Dermis blood vessel endothelial cell (primary cell): ENCODE results near the gene RBM5. TPM values are rescaled to one million over a fixed set of nuclear protein-coding genes. Genes with fewer than 3 reads are reported as not detected.

Experiments
- DNase-seq: peaks from one replicate; pipeline ENCODE4 v3.0.0; 2010
- total RNA-seq: library from RNA; depleted of rRNA; stranded (reverse); fragments of >200 nt; gene quantifications from 2 replicates; pipeline ENCODE4 v1.2.3, GENCODE V29; 2014

RBM5 gene
- total RNA-seq, 1 donor from 2014 or later = 201 TPM

- DNase-seq = peak; percentile 93
Measured at GRCh38 chr3:50121072-50122032, 32.6 kb downstream of the RBM5 start.

DNA sequence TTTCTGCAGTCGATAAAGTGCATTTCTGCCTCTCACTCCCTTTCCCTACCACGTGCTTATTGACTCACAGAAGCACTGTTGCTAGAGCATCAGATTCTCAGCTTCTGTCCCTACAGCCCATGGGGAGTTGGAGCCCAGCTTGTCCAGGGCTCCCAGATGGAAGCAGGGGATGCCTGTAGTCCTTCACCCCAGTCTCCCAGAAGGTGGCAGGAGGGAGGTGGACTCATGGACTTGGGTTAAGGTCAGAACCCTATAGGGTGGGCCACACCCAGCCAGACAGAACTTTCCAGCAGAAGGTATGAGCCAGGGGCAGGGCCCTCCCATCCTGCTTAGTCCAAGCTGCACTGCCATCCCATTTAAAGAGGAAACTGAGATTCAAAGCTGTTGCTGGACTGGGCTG lies 33.4 kb downstream of the RBM5 start:
- no peak for DNase-seq

DNA sequence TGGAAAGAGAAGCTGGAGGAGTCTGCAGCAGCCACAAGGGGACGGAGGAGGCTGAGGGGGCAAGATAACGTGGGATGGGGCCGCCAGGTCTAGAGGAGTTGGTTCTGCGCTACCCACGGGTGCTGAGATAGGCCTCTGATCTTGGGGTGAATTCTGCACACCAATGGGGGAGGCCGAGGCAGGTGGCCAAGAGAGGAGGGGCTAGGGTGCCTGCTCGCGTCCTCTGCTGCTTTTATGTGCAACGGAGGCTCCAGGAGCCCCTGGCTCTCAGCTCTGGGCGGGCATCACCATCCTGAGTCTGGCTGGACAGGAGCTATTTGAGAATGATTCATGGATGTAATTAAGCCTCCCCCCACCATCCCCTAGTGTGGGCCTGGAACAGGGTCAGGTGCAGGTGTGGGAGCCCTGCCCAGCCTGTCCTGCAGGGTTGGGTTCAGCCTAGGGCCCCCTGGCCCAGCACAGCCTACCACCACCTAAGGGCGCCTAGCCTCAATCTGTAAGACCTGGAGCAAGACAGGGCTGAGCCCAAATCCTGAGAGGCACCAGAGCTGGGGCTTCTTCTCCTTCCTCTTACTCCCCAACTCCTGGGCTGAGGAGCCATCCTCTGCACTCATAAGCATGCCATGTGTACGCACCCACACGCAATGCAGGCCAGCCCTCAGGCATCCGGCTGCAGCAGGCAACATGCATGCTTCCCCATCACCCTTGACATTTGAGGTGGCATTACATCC lies 34.1 kb downstream of the RBM5 start:
- no peak for DNase-seq

DNA sequence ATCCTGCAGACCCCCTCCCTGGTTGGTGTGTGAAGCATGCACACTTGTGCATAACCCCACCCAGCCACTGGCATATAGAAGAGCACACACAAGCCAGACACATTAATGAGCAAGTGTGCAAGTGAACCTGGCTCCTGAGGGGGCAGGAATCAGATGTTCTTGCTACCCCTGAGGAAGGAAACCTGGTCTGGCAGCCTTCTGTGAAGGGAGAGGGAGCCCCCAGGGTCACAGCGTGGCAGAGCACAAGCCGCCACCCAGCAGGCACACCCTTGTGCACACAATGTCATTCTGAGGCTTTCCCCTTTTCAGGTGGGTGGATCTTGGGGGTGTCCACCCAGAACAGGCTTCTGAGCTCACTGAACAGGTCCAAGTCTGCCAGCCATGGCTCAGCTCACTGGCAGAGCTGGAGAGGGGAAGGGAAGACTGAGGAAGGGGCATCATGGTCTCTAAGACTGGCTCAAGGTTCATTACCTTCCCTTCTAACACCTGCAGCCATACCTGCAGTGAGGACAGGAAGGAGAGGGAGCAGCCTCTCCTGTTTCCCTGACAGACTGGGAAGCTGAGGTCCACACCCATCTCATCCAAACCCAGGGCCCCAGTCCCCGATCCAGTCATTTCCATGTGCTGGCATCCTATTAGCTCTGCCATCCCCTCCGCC lies 34.8 kb downstream of the RBM5 start:
- no peak for DNase-seq

DNA sequence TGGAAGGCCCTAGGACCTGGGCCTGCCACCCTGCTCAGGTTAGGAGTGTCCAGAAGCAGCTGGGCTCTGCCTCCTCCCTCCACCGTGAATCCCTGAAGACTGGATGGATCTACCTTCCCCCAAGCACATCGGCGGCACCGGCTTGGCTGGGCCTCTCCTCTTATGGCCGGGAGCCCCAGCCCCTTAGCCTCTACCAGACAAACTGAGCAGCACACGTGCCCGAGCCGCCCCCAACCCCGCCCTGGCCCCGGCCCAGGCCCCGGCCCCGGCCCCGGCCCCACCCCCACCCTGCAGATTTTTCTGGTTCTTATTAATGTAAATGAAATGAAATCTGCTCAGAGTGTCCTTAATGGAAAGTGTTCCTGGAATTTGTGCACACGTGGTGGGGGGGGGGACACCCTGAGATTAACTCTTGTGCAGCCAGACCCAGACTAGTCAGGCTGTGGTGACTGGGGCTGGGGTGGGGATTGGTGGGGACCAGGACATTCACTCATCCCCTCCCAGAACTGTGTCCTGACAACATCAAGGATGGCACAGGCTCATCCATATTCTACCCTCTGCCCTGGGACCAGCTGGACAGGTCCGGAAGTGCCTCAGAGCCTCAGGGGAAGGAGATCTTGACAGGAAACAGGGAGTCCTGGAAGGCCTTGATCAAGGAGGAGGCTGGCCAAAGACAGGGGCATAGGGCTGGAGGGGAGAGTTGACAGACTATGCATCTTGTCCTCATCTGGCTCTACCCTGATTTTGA lies 35.5 kb downstream of the RBM5 start:
- DNase-seq = peak; percentile 31

GRCh38 chr3:50124800-50125178 lies 36.1 kb downstream of the RBM5 start:
- DNase-seq = no peak

DNA sequence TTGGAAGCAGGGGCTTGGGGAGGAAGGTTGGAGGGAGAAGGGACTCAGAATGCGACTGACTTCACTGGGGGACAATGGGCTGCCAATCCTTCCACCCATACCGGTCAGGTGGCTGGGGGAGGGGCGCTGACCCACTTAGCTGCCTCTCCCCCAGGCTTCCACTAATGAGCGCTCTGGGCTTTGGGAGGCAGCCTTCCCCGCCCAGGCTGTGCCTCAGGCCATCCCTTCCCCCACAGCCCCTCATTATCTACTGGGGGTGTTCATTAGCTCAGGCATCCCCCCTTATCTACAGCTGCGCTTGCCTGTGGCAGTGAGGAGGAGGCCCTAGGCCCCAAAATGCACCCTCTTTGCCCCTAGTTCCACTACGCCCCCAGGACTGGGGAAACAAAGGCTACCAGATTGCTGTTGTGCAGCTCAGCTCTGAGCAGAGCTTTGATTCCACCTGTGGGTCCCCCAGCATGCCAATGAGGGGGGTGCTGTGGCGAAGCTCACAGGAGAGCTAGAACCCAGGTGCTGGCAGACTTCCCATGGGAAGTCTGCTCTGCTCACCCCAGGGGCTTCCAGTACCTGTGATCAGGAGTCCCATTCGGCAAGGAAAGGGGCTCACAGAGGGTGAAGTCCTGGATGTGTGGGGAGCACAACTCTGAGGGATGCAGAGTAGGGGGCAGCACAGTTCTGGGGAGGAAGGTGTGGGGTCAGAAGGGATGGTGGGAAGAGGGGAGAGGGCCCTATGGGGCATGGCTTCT lies 37.0 kb downstream of the RBM5 start:
- no peak for DNase-seq

- DNase-seq = no peak
Measured at GRCh38 chr3:50126287-50127211, 37.8 kb downstream of the RBM5 start.

DNA sequence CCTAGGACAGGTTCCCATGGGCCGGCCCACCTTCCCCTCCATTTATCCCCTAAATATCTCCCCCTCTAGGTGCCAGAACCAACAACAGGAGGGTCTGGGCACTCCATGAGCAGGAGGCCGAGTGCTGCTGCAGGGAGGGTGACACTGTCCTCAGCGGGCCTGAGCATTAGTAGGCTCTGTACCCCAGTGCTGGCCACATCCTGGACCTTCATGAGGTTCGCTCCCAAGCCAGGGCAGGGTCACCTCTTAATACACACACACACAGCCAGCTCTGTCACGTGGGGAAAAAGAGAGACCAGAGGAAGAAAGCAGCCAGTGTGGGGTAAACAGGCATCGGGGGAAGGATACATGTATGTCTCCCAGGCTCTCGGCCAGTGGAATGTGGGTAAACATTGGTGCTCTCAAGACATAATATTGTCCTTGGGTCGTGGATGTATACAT lies 38.6 kb downstream of the RBM5 start:
- no peak for DNase-seq

- no peak for DNase-seq
Measured at GRCh38 chr3:50128001-50128400, 39.3 kb downstream of the RBM5 start.

- no peak for DNase-seq
Measured at GRCh38 chr3:50130436-50130835, 41.7 kb downstream of the RBM5 start.

GRCh38 chr3:50132421-50133282 lies 43.9 kb downstream of the RBM5 start:
- DNase-seq = no peak

DNA sequence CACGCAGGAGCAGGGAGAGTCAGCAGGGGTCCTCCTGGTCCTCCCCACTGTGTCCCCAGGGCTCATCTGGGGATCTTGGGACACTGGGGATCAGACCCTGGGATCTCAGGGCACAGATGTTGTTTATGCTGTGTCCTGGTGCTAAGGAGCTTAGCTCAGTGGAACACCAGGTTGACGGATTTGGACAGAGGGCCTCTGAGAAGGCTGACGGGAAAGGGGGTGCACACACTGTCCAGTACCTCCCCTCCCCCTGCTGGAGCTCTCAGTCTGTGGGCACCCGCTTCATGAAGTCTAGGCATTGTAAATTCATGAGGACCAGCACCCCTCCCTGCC lies 44.5 kb downstream of the RBM5 start:
- no peak for DNase-seq

GRCh38 chr3:50134367-50134766 lies 45.6 kb downstream of the RBM5 start:
- no peak for DNase-seq

GRCh38 chr3:50135964-50136363 lies 47.2 kb downstream of the RBM5 start:
- no peak for DNase-seq

DNA sequence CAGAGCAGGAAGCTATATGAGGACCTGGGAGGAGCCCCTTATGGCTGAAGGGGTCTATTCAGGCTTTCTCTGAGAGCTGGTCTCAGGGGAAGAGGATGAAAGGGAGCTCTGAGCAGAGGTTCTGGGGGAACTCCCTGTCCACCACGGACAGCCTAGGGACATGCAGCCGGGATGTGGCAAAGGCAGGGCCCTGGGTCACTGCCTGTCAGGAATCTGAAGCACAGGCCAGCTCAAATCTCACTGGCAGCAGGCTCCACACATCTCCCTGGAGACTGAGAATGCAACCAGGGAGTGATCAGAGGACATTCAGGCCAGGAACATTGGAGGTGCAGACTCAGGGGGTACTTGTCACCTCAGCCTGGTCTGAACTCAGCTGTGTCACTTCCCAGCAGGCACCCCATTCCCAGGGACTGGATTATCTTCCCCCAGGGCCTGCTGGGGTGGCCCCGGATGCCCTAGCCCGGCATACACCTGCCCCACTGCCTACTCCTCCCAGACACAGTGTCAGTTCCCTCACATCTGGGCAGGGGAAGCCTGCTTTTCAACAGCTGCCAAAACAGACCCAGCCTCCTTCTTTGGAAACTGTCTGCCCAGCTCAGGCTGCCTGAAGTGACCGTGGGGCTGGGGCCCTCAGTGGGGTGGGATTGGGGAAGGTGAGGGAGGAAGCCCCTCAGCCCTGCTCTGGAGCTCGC lies 48.1 kb downstream of the RBM5 start:
- DNase-seq = no peak

GRCh38 chr3:50137531-50137930 lies 48.8 kb downstream of the RBM5 start:
- DNase-seq = no peak

GRCh38 chr3:50138266-50139200 lies 49.8 kb downstream of the RBM5 start:
- peak; percentile 50 for DNase-seq
